Transverse colon (tissue), 4 donors: Measurements from ENCODE around the gene GOLGA1.

Experiments used
- CTCF ChIP-seq, 5 experiments: fragments of 200-600 bp in 3 of 5; fragments of 450-650 bp in 2 of 5; sonication (generic) in 3 of 5; IDR thresholded peaks; 1 replicate in 2 of 5; 2 replicates in 3 of 5; pipeline ENCODE4 v1.5.1; 2016 to 2017; ENCODE audit warnings: antibody characterized with exemption in 5 of 5, inconsistent platforms in 3 of 5, mild to moderate bottlenecking in 2 of 5, moderate library complexity in 1 of 5
- POLR2AphosphoS5 ChIP-seq, 3 donors: sonication (generic); formaldehyde crosslinking; IDR thresholded peaks; one replicate each; pipeline ENCODE4 v1.6.1; 2016; ENCODE audit warnings: antibody characterized with exemption in 3 of 3

GRCh38 chr9:124830593-124830992, 110.3 kb downstream of the GOLGA1 start:
- TF ChIP-seq POLR2AphosphoS5 (IDR thresholded peaks at IDR 0.05) (no peak), CTCF (IDR thresholded peaks at IDR 0.05) (no peak)
